HL-60/S4 treated with retinoic acid at 250 ng/mL for 4 days and 3 days (cell line): ENCODE results near the gene ZNF892.
"Not testable (repeated sequence)": the region's sequence is repeated elsewhere in the genome, so short reads cannot be mapped to it uniquely, and the experiment has no call there.

Experiments
- in situ Hi-C: fragments of 300-500 bp; cut with MboI; formaldehyde crosslinking; loops from 2 replicates; pipeline ENCODE4 v1.7.0; 2022; ENCODE audit warnings: low sequenced_read_pairs

ZNF892 gene

DNA sequence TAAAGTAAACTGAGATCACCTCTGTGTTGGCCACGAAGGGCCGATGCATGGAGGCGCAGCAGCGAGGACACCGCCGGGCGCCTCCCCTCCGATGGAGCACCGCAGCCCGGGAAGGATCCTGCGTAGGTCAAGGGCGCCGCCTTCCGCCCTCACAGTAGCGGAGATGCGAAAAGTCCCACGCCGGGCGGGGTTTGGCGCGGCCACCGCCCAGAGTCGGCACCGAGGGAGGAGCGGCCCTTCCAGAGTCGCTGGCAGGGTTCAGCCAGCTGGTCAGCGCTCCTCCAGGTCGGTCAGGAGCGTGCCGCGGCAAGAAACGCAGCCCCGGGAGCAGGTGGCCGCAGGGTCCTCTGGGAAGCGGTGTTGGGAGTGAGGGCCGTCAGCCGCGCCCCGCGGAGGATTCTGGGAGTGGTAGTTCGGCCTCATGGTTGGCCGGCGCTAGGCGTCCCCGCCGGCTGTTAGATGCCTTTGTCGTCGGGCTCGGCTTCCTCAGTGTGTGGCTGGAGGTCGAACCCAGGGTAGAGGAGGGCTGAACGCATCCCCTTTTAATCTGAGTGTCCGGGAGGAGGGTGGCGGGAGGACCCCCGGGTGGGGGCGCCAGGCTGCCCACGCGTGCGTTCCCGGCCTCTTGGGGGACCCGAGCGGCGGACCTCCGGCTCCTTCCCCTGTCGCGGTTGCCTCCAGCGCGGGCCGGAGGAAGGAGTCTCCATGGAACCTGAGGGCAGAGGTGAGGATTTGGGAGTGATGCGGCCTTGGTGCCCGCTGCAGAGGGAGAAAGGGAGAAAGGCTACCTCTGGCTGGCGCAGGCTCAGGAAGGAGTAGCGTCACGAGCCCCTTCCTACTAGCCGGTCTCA lies at the start of gene ZNF892:
Gene ZNF892 (plus strand): TSS at position 411 of the 851 bp plus-strand sequence. CDS start 295 bp downstream, at position 706.
- in situ Hi-C loops: no loop called here

DNA sequence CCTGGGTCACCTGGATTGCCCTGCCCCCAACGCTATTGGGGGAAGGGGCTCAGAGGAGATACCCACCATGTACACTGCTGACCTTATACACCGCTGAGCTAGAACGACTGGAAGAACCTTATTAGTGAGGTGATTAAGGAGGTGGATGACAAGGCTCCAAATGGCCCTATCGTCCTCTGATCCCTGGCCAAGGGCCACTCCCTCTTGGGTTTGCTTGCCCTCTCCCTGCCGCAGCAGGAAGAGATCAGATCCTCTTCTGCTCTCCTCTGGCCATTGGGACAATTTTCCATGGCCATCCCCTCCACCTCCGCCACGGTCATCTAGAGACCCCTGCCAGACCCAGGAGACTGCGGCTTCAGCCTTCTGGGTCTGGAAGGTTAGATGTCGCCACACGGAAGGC lies 48.9 kb upstream of the ZNF892 start:
- in situ Hi-C loops: no loop called here

DNA sequence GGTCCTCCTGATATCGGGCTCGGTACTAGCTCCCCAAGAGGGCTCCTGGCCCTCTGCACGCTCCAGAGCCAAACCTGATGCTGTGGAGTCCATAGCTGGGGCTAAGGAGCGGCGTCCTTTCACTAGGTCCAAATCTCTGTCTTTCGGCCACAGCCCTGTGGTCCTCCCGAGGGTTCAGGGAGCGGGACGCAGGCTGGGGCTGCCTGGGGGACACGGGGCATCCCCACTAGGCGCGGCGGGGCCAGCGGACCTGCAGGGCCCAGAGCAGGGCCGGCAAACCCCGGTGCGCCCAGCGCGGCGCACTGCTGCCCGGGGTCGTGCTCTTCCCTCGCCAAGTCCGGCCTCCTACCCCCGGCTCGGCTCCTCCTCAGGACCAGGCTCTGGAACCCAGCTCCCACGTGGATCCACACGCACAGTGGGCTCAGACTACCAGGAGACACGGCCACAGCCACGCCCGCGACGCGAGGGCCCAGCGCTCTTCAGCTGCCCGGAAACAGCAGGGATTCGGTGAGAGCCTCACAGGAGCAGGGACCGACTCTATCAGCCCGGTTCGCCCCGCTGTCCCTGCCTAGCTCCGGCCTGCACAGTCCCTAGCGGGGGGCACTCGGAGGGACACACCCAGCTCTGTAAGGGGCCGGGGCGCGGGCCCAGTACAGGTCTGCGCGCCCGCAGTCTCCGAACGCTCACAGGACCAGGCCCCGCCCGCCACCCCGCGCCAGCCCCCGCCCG lies 48.3 kb upstream of the ZNF892 start:
- in situ Hi-C loops: no loop called here

DNA sequence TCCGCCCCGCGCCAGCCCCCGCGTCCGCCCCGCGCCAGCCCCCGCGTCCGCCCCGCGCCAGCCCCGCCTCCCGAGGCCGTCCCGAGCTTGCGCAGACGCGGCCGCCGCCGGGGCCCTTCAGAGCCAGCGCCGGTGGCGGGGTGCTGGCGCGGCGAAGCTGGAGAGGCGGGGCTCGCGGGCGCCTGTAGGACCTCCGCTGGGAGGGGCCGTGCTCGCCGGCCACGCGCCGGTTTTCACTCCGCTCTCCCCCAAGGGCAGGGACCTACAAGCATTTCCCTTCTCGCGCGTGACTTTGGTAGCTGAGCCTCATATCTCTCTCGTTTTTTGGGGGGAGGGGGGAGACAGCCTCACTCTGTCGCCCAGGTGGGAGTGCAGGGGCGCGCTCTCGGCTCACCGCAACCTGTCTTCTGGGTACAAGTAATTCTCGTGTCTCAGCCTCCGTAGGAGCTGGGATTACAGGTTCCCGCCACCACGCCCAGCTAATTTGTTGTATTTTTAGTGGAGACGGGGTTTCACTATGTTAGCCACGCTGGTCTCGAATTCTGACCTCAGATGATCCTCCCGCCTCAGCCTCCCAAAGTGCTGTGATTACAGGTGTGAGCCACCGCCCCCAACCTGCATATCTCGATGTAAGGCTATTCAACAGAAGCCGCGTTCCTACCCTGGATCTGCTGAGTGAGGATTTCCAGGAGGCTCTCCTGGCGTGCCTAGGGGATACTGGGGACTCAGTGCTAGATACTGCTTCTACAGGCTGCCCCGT lies 47.5 kb upstream of the ZNF892 start, which contains the start of gene ZNF514:
Gene ZNF514 (minus strand): TSS at position 159 of the 760 bp plus-strand sequence. CDS start 6,595 bp downstream, outside the sequence.
- in situ Hi-C loops: no loop called here

DNA sequence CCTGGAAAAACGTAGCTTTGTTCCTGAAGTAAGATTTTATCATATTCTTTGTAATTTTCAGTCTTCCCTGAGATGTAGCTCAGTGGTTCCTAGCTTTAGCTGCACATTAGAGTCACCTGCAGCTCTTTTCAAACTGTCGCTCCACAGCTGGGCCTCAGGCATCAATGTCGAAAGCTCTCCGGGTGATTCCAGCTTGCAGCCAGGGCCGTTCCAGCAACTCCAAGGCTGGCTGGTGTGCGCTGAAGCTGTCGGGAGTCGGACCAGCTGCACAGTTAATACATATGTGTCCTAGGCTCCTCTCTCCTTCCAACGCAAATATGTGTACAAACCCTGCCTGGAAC lies 42.3 kb upstream of the ZNF892 start:
- in situ Hi-C loops: no loop called here

DNA sequence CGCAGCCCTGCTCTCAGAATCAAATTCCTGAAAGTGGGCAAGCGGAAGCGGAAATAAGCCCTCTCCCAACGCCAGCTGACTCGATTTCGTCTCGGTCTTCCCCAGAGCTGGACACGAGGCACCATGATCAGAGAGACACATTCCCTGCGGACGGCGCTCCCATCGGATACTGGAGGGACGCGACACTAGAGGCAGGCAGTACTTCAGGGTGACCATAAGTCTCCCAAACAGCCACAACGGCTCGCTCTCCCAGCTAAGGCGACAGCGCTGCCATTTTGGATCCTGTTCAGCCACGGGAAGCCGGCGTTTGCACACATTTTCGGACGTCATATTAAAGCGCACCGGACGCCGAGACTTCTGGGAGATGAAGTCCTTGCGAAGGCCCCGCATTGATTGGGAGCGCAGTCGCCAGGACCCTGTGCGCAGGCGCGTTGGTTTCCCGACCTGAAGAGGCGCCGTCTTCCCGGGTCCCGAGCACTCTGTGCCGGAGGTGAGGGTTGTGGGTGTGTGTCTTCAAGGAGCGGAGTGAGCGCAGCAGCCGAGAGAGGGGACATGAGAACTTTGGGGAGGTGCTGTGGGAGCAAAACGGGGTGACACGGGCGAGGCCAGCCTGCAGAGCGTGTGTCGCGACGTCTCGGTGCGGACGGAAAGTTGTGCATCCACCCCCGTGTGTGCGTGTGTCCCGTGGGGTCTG lies 41.8 kb upstream of the ZNF892 start, which contains the start of gene ZNF2:
Gene ZNF2 (plus strand): TSS at position 439 of the 694 bp plus-strand sequence. CDS start 10,418 bp downstream, outside the sequence.
- in situ Hi-C loops: no loop called here

DNA sequence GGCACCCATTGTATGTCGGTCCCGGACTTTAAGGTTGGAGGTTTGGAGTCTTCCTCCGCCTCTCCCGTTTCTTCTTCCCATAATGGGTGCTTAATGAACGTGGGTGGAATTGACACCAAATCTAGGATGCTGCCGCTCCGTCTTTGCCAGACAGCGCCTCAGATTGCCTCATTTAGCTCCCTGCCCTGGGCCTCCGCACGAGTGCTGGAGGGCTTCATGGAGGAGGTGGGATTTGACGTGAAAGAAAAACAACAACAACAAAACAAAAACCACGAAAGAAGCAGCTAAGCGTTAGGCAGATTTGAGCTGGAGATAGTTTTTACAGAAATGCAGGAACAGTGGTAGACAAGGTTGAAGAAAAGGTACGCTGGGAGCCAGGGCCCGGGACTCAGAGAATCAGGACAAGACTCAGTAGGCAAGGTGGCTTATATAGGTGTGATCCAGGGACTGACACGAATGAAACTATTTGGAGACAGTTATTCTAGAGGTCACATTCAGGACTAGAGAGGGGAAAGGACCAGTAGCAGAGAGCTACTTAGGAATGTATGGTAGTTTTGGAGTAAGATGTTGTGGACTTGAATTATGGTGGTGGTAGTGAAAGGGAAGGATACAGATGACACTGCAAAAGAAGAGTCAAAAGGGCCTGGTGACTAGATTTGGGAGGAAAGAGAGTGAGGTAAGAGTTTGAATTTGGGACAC lies 41.1 kb upstream of the ZNF892 start:
- in situ Hi-C loops: no loop called here

DNA sequence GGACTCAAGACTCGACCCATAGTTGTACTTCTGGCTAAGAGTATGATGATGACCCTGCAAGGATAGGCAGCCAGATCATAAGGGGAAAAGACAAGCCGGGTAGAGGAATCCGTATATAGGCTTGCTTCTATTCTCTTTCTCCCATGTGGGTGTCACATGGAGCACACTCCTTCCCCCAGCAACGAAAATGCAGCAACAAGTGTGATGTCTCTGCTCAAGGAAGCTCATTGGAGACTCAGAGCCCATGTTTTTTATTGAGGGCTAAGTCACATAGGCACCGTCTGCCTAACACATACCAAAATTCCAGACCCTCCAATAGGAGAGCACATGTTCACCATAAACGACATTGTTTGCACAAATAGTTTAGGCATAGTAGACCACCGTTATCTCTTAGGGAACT lies 35.4 kb upstream of the ZNF892 start:
- in situ Hi-C loops: no loop called here

DNA sequence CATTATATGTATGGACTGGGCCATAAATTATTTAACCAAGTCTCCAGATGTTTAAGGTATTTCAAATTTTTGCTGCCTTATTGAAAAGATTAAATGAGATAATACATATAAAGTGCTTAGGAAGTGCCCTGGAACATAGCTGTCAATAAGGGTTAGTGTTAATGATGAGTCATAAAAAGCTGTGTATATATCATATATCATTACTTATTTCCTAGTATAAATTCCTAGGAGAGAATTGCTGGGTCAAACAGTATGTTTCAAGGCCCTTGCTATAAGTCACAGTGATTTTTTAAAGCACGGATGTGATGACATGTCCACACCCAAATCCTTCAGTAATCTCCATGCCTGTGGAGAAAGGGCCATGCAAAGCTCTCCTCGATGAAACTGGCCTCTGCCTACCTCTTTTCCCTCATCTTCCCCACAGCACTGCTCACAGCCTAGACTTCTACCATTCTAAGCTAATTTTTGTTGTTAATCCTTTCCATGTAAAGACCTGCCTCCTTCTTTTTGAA lies 33.2 kb upstream of the ZNF892 start:
- in situ Hi-C loops: no loop called here

DNA sequence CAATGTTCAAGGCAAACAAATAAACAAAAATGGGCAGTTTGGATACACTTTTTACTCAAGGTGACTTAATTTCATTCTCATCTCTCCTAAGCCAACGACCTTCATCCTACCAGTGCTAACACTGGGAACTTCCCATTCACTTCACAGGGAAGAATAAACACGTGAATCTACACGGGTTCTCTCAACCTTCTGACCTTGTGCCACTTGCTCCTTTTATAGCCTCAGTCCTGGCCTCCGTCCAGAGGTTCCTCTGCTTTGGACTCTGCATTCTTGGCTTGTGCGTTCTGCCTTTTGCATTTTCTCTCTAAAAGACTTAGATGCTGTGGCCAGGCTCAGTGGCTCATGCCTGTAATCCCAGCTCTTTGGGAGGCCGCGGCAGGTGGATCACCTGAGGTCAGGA lies 27.9 kb upstream of the ZNF892 start:
- in situ Hi-C loops: no loop called here

DNA sequence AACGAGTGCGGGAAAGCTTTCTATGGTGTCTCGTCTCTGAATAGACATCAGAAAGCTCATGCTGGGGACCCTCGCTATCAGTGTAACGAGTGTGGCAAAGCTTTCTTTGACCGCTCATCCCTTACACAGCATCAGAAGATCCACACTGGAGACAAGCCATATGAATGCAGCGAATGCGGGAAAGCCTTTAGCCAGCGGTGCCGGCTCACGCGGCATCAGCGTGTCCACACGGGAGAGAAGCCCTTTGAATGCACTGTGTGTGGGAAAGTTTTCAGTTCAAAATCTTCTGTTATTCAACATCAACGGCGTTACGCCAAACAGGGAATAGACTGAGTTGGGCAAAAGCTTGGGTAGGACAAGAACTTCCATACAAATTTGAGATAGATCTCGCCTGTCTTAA lies 25.5 kb upstream of the ZNF892 start:
- in situ Hi-C loops: no loop called here

DNA sequence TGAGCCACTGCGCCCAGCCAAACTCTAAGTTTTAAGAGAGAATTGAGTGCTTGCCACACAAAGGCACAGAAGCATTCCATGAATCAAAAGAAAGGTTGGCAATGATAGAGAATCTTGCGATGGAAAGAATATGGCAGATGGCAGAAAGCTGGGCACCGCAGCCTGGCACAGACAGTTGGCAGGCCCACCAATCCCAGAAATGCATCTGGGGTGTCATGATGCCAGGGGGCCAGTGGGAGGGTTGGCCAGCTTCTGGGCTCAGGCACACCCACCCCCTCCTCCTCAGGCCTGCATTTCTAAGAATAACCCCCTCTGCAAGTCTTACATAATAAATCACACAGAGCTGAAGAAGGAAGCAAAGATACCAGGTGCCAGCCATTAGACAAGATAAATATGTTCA lies 22.1 kb upstream of the ZNF892 start:
- in situ Hi-C loops: no loop called here

DNA sequence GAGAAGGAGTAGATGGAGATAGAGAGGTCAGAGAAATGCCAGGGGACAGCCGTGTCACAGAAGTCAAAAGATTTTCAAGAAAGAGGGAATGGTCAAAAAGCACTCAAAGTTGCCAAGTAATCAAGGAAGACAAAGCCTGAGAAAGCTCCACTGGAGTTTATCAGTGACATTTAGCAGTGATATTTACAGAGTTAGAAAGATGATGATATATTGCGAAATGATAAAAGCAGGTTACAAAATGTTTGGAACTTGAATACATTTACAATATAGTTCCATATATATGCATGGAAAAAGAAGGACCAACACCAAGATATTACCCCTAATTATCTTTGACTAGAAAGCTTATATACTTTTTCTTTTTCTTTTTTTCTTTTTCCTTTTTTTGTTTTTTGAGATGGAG lies 21.3 kb upstream of the ZNF892 start:
- in situ Hi-C loops: no loop called here

DNA sequence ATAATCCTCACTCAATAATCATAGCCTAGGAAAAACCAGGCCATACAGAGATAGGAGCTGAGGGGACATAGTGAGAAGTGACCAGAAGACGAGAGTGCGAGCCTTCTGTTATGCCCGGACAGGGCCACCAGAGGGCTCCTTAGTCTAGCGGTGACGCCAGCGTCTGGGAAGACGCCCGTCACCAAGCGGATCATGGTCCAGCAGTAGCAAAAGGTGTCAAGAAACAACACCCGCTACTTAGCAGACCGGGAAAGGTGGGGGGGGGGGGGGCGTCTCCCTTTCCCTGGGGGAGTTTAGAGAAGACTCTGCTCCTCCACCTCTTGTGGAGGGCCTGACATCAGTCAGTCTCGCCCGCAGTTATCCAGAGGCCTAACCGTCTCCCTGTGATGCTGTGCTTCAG lies 14.4 kb upstream of the ZNF892 start:
- in situ Hi-C loops: not testable (repeated sequence)

DNA sequence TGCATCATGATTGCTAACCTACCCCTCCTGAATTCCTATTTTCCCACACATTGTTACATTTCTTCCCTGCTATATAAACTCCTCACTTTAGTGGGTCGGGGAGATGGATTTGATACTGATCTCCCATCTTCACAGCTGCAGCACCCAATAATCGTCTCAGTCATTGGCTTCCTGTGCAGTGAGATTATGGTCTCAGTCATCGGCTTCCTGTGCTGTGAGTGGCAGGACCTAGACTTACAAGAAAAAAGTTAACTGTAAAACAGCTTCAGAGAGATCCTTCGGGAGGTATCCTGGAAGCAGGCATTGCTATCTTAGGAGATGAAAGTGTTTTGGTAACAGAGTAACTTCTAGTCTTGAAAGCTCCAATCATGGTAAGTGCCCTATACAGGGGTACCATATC lies 3.4 kb upstream of the ZNF892 start:
- in situ Hi-C loops: no loop called here

DNA sequence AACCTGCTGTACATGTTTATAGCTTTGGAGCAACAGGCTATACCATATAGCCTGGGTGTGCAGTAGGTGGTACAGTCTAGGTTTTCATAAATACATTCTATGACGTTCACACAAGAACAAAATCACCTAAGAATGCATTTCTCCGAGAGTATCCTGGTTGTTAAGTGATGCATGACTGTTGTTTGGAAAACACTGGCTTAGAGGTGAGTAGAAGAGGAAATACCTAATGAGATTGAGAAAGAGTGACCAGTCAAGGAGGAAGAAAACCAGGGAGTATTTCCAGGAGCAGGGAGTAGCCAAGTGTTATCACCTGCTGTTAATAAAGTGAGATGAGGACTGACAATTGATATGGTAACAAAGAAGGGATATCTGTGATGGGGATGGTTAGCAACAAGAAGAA lies 2.9 kb upstream of the ZNF892 start:
- in situ Hi-C loops: no loop called here

DNA sequence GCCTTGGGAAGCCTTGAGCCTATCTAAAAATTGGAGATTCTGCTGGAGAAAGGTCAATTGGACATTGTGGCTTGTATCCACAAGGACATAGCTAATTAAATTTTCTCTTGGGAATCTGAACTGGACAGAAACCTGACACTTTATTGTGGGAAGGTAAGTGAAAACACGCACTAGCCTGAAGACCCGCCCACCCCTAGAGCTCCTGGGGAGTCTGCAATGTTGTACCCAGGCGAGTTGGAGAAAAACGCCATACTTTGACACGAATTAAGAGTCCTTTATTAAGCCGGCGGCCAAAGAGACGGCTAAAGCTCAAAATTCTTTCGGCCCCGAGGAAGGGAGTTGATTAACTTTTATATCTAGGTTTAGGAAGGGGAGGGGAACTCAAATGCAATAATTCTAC lies 1.2 kb upstream of the ZNF892 start:
- in situ Hi-C loops: no loop called here

DNA sequence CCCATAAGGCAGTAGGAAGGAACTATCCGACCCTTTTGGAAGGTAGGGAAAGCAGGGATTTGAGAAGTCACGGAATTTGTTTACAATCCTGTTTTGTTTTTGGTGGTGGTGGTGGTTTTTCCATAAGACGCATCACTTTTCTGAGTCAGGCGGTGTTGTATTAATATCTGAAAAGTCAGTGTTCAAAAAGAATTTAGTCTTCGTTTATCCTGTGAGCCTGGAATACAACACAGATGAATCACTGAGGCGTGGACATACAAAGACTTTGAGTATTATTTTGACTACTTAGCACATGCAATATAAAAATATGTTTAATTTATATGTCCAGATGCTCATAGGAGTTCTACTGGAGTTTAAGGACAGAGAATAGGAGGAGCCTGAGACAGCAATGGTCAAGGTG lies 785 bp downstream of the ZNF892 start:
- in situ Hi-C loops: no loop called here

DNA sequence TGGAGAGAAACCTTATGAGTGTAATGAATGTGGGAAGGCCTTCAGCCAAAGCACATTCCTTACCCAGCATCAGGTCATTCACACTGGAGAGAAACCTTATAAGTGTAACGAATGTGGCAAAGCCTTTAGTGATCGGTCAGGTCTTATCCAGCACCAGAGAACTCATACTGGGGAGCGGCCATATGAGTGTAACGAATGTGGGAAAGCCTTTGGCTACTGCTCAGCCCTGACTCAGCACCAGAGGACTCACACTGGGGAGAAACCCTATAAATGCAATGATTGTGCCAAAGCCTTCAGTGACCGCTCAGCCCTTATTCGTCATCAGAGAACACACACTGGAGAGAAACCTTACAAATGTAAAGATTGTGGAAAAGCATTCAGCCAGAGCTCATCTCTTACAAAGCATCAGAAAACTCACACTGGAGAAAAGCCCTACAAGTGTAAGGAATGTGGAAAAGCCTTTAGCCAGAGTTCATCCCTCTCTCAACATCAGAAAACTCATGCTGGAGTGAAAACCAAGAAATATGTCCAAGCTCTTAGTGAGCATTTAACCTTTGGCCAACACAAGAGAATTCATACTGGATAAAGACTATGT lies 7.8 kb downstream of the ZNF892 start:
- in situ Hi-C loops: no loop called here

DNA sequence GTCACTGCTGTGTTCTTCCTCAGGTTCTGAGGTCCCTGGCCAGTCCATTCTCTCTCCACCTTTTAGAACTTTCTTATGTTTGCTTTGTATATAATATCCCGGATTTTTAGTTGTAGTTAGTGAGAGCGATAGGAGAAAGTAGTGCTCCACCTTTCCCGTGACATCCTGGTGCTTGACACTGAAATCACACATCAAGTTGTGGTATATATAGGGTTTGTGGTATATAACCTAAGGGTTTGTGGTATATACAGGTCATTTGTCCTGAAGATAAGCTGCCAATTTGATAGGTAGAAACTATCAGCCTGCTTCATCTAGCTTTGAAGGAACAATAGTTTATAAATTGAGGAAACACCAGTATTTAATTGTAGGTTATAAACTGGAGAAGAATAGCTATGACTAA lies 13.1 kb downstream of the ZNF892 start:
- in situ Hi-C loops: no loop called here
